GM18868 (cell line): ENCODE data around the gene AFAP1.

ENCODE experiments used
- ATAC-seq: cut with Tn5 transposase; IDR thresholded peaks from one replicate; pipeline ENCODE4 v1.9.1; 2021; ENCODE audit warnings: mild to moderate bottlenecking, moderate library complexity; ENCODE audit not compliant: unreplicated experiment

The AFAP1 gene

DNA sequence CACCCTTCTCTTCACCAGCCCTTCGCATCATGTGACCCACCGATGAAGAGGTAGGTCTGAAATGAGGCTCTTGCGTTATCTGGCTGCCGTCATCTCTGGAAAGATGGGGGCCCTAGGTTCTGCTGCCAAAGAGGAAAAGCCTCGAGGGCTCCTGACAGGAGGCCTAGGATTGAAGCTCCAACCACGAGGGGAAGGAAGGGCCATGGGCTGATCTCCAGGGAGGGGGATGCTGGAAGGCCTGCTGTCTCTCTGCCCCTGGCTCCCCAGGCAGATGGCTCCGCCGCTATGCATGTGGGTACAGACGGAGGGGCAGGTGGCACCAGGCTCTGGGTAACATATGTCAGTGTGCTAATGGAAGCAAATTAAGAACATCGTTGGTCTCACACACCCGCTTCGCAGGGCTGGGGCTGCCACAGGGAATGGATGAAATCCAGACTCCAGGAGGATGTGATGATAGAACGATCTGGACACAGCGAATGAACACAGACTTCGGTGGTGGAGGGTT, 44.9 kb downstream of the AFAP1 start:
- no peak for ATAC-seq

DNA sequence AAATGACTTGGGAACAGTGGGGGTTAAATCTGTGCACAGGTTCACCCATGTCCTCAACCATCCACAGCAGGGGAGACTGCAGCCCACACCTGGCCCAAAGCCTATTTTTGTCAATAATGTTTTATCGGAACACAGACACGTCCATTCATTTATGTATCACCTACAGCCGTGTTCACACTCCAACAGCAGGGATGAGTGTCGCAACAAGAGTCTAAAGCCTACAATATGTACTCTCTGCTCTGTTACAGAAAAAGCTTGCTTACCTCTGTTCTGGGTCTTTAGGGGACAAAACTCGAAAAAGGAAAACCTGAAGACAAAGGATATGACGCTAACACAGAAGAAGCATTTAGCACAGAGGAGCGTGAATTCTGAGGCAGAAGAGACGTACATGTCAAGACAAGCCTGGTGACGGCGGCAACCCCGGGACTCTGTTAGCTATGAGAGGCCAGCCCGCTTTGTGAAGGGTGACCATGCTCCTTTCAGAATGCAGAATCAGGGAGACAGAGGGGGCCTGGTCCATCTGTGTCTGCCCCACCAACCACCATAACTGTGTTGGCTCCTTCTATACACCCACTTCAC, 45.5 kb downstream of the AFAP1 start:
- no peak for ATAC-seq

DNA sequence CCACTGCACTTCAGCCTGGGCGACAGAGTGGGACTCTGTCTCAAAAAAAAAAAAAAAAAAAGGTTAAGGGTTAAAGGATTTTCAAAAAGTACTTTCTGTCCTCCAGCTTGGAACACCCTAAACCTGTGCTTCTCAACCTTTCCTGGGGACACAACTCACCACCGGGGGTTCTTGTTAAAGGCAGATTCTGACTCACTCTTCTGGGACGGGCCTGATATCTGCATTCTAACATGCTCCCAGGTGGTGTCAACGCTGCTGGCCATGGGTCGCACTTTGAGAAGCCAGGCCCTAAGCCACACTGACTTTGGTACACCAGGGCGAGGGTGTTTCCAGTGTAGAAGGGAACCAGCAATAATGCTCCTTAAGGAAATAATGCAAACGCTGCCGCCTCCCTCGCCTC, 46.1 kb downstream of the AFAP1 start:
- ATAC-seq: no peak

- no peak for ATAC-seq
Measured at GRCh38 chr4:7892212-7893019, 47.2 kb downstream of the AFAP1 start.

- no peak for ATAC-seq
Measured at GRCh38 chr4:7890635-7891393, 48.8 kb downstream of the AFAP1 start.

GRCh38 chr4:7887436-7887835, 52.2 kb downstream of the AFAP1 start:
- ATAC-seq: no peak

- no peak for ATAC-seq
Measured at GRCh38 chr4:7886007-7886973, 53.4 kb downstream of the AFAP1 start.

GRCh38 chr4:7885216-7886006, 54.2 kb downstream of the AFAP1 start:
- ATAC-seq: no peak

DNA sequence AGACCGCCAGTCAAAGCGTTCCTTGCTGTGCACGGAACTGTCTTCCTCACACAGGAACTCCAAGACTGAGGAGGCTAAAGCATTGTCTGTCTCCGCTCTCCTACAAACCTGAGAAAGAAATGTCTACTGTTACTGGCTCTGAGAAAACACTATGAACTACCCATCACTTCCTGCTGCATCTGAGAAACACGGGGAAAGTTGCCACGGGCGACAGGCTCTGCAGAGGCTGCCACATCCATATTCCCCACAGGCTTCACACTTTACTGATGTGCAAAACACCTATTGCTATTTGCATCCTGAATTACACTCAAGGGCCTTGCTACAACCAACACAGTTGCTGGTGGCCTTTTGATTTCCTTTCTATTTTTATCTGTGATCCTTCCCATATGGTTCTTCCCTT, 59.0 kb downstream of the AFAP1 start:
- ATAC-seq: no peak

DNA sequence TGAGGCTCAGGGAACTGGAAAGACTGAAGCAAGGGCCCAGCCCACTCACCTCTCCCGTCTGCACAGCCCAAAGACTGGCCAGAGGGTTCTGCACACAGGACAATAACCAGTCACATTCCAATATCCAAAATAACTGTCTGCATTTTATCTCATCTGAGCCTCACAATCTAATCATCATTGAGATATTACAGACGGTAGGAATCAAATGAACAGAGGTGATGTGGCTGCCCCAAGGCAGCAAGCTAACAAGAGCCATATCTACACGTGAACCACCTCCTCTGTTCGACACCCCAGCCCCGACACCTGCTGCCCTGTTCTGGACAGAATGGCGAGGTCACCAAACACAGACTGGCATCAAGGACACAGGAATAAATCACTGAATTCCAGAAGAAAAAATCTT, 60.5 kb downstream of the AFAP1 start:
- ATAC-seq: no peak

DNA sequence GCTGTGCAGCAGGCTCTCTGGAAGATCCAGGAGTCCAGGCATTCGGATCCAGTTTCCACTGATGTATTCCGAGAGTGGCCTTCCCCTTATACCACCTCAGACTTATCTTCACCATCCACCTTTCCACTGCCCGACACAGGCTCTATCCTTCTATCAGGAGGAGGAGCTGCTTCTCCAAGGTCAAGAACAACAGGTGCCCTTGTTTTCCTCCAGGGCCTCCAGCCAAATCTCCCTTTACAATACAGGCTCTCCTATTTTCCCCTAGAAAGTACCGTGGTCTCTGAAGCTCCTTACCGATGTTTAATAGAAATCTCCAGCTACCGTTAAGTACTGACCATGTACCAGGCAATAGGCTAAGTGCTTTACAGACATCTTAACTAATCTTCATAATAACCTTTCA, 61.3 kb downstream of the AFAP1 start:
- ATAC-seq: no peak

DNA sequence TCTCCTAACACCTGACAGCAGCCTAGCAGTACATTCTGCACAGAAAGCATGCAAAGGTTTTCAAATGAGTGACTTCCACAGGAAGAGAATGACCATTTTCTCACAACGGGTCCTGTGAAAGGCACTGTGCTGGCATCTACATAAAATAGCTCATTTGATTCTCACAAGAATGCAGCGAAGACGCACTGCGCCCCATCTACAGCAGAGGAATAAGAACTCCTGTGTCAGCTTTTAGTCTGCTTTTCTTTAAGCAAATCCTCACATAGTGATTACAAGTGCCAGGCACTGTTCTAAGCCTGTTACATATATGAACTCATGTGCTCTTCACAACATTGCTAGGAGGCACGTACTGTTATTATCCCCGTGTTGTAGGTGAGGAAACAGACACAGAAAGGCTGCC, 62.5 kb downstream of the AFAP1 start:
- no peak for ATAC-seq

- no peak for ATAC-seq
Measured at GRCh38 chr4:7876201-7876875, 63.3 kb downstream of the AFAP1 start.

- ATAC-seq: no peak
Measured at GRCh38 chr4:7874838-7875237, 64.8 kb downstream of the AFAP1 start.

- ATAC-seq: no peak
Measured at GRCh38 chr4:7873881-7874280, 65.8 kb downstream of the AFAP1 start.

DNA sequence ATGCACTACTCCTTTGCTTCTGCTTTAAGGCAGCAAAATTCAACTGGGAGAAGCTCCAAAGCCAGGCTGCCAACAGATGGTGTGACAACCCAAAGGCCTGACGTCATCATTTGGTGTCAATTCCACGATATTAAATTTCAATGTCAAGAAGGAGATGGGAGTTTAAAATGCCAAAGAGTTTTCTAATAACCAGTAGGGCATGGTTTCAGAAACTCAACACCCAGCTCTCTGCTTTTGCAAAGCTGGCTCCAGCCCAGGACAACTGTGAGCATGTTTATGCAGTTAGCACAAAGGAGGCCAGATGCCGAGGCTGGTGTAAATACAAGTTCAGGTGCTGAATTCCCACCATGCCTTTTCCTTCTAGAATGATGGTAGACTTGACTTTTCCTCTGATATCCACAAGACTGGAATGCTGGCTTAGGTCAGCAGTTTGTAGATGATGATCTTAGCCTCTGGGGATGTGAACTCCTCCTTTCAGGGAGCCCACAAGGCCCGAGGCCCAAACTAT, 67.3 kb downstream of the AFAP1 start:
- ATAC-seq: no peak

GRCh38 chr4:7871356-7871755, 68.3 kb downstream of the AFAP1 start:
- ATAC-seq: no peak

DNA sequence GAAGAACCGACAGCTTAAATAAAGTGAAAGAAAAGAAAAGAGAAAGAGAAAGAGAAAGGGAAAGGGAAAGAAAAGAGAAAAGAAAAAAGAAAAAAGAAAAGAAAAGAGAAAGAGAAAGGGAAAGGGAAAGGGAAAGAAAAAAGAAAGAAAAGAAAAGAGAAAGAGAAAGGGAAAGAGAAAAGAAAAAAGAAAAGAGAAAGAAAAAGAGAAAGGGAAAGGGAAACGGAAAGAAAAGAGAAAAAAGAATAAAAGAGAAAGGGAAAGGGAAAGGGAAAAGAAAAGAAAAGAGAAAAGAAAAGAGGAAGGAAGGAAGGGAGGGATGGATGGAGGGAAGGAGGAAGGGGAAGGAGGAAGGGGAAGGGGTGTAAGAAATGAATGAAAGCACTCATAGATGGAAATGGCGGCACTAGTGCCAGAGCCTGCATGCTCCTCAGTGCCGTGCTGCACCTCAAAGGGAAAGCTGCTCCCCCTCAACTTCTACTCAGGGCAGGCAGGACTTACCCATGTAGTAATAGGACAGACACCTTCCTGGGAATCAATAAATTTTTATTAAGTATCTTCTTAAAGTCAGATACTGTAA, 70.7 kb downstream of the AFAP1 start:
- ATAC-seq: no peak

DNA sequence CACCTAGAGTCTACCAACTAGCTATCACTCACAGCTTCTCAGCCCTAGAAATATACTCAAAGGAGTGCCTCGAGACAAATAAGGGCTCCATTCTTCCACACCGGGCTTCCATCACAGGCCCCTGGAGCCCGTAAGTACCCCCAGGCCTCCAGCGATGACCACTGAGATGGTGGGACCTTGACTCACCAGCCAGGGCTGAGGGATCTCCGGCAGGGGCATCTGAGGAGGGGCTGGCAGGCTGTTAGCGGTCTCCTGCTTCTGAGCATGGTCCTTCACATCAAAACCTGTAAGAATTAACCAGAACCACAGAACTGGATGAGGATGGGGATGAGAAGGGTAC, 71.3 kb downstream of the AFAP1 start:
- no peak for ATAC-seq
